ENCODE measurements around the gene PPP1R9A.

Gene PPP1R9A

GRCh38 chr7:94907026-94907810, at the start of gene PPP1R9A:
TSS of gene PPP1R9A (plus strand) at chr7:94907594. CDS start at chr7:94910114, 2,520 bp downstream.
- no peak for DNase-seq (ENCODE audit: low read depth in 3 of 3)

- DNase-seq (ENCODE audit: low read depth in 3 of 3): no peak
Measured at GRCh38 chr7:94871132-94871531, 36.3 kb upstream of the PPP1R9A start.

- DNase-seq (ENCODE audit: low read depth in 3 of 3): no peak
Measured at GRCh38 chr7:94873239-94873638, 34.2 kb upstream of the PPP1R9A start.

GRCh38 chr7:94874036-94874785, 33.2 kb upstream of the PPP1R9A start:
- DNase-seq (ENCODE audit: low read depth in 3 of 3): no peak

- DNase-seq (ENCODE audit: low read depth in 3 of 3): no peak
Measured at GRCh38 chr7:94875201-94875600, 32.2 kb upstream of the PPP1R9A start.

- no peak for DNase-seq (ENCODE audit: low read depth in 3 of 3)
Measured at GRCh38 chr7:94877731-94878670, 29.4 kb upstream of the PPP1R9A start.

- DNase-seq (ENCODE audit: low read depth in 3 of 3): no peak
Measured at GRCh38 chr7:94882891-94883290, 24.5 kb upstream of the PPP1R9A start.

- DNase-seq (ENCODE audit: low read depth in 3 of 3): no peak
Measured at GRCh38 chr7:94883616-94884015, 23.8 kb upstream of the PPP1R9A start.

GRCh38 chr7:94888551-94888950, 18.8 kb upstream of the PPP1R9A start:
- DNase-seq (ENCODE audit: low read depth in 3 of 3): no peak

GRCh38 chr7:94888995-94889523, 18.3 kb upstream of the PPP1R9A start:
- no peak for DNase-seq (ENCODE audit: low read depth in 3 of 3)

GRCh38 chr7:94890216-94890615, 17.2 kb upstream of the PPP1R9A start:
- no peak for DNase-seq (ENCODE audit: low read depth in 3 of 3)

- no peak for DNase-seq (ENCODE audit: low read depth in 3 of 3)
Measured at GRCh38 chr7:94893661-94894060, 13.7 kb upstream of the PPP1R9A start.

GRCh38 chr7:94897541-94897940, 9.9 kb upstream of the PPP1R9A start:
- DNase-seq (ENCODE audit: low read depth in 3 of 3): no peak

GRCh38 chr7:94898340-94898739, 9.1 kb upstream of the PPP1R9A start:
- DNase-seq (ENCODE audit: low read depth in 3 of 3): no peak

- no peak for DNase-seq (ENCODE audit: low read depth in 3 of 3)
Measured at GRCh38 chr7:94901981-94902380, 5.4 kb upstream of the PPP1R9A start.

- no peak for DNase-seq (ENCODE audit: low read depth in 3 of 3)
Measured at GRCh38 chr7:94903971-94904370, 3.4 kb upstream of the PPP1R9A start.

- DNase-seq (ENCODE audit: low read depth in 3 of 3): no peak
Measured at GRCh38 chr7:94904982-94905381, 2.4 kb upstream of the PPP1R9A start.

- DNase-seq (ENCODE audit: low read depth in 3 of 3): no peak
Measured at GRCh38 chr7:94906065-94906851, 1.1 kb upstream of the PPP1R9A start.

- DNase-seq (ENCODE audit: low read depth in 3 of 3): no peak
Measured at GRCh38 chr7:94907811-94908322, 473 bp downstream of the PPP1R9A start.

- DNase-seq (ENCODE audit: low read depth in 3 of 3): no peak
Measured at GRCh38 chr7:94908323-94909178, 1.2 kb downstream of the PPP1R9A start.
